Ascending aorta (tissue), 2 donors: ENCODE data around the gene WFDC1. TPM values are rescaled to one million over a fixed set of nuclear protein-coding genes. Genes with fewer than 3 reads are reported as not detected.

Source experiments
- DNase-seq, 2 donors: peaks; one replicate each; pipeline ENCODE4 v3.0.0-alpha.2; 2019; ENCODE audit warnings: low spot score in 2 of 2
- H3K27ac ChIP-seq, 2 donors: fragments of 200-600 bp; sonication (generic); one replicate each; pipeline ENCODE4 v1.5.1; 2016 to 2017; ENCODE audit warnings: mild to moderate bottlenecking in 1 of 2
- H3K27me3 ChIP-seq: fragments of 200-600 bp; sonication (generic); one replicate; pipeline ENCODE4 v1.5.1; 2017
- H3K36me3 ChIP-seq, 2 donors: fragments of 200-600 bp; sonication (generic); one replicate each; pipeline ENCODE4 v1.5.1; 2016
- H3K4me1 ChIP-seq, 2 donors: fragments of 200-600 bp; sonication (generic); one replicate each; pipeline ENCODE4 v1.5.1; 2016 to 2017; ENCODE audit warnings: mild to moderate bottlenecking in 1 of 2
- H3K4me3 ChIP-seq, 2 donors: fragments of 200-600 bp; sonication (generic); one replicate each; pipeline ENCODE4 v1.5.1; 2016 to 2017; ENCODE audit warnings: mild to moderate bottlenecking in 1 of 2
- H3K9me3 ChIP-seq, 2 donors: fragments of 200-600 bp; sonication (generic); one replicate each; pipeline ENCODE4 v1.5.1; 2016
- intact Hi-C: fragments of 100-400 bp; cut with DNase I; formaldehyde crosslinking; loops from one replicate; pipeline ENCODE4 v1.15.1; 2023
- total RNA-seq: library from RNA; depleted of rRNA; stranded (reverse); fragments of >200 nt; gene quantifications from one replicate; pipeline ENCODE4 v1.1.0, GENCODE V29; 2016
- TF ChIP-seq, protein P1 (sequence below), 3 experiments: fragments of 200-600 bp in 2 of 3; fragments of 450-650 bp in 1 of 3; sonication (generic) in 2 of 3; IDR thresholded peaks; one replicate each; pipeline ENCODE4 v1.5.1; 2016 to 2019; ENCODE audit warnings: antibody characterized with exemption in 3 of 3, mild to moderate bottlenecking in 1 of 3, moderate library complexity in 1 of 3

WFDC1 gene
- total RNA-seq, 1 donor from 2014 or later: 126 TPM

DNA sequence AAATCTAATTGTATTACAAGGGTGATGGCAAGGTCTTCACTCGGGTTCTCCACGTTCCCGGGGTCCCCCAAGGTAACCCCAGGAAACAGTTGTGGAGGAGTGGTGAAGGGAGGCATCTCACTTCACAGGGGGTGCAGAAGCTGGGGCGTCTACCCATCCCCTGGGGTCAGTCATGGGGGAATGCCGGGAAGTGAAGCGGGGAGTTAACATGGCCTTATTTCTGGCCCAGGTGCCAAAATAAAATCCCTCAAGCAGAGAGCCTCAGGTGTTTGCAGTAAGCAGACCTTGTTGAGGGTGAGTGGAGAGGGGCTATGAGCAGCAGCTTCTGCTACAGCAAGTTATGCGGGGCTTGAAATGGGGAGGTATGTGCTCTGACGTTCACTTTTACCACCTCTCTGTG, 64.6 kb downstream of the WFDC1 start:
- no peak for DNase-seq
- Histone ChIP-seq H3K27ac (no peak overlapping the region), H3K4me1 (no peaks in the 10 kb centered on the region), H3K9me3 (no peaks in the 10 kb centered on the region), H3K36me3 (no peaks in the 10 kb centered on the region), H3K4me3 (no peak overlapping the region), H3K27me3 (no peaks in the 10 kb centered on the region)
- TF ChIP-seq, protein P1, sequence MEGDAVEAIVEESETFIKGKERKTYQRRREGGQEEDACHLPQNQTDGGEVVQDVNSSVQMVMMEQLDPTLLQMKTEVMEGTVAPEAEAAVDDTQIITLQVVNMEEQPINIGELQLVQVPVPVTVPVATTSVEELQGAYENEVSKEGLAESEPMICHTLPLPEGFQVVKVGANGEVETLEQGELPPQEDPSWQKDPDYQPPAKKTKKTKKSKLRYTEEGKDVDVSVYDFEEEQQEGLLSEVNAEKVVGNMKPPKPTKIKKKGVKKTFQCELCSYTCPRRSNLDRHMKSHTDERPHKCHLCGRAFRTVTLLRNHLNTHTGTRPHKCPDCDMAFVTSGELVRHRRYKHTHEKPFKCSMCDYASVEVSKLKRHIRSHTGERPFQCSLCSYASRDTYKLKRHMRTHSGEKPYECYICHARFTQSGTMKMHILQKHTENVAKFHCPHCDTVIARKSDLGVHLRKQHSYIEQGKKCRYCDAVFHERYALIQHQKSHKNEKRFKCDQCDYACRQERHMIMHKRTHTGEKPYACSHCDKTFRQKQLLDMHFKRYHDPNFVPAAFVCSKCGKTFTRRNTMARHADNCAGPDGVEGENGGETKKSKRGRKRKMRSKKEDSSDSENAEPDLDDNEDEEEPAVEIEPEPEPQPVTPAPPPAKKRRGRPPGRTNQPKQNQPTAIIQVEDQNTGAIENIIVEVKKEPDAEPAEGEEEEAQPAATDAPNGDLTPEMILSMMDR (IDR thresholded peaks at IDR 0.05): no peak
- intact Hi-C loops: no loop called here

DNA sequence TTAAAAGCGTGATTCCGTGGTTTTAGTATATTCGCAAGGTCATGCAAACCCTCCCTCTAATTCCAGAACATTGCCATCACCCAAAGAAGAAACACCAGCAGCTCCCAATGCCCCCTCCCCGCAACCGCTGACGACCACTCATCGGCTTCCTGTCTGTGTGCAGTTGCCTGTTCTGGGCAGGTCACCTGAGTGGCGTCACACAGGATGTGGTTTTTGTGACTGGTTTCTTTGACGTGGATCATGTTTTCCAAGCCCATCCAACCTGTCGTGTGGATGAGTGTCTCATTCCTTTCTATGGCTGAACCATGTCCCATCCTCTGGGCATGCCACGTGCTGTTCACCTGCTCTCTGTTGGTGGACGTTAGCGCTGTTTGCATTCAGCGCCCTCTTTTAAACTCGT, 65.5 kb downstream of the WFDC1 start:
- Histone ChIP-seq H3K27me3 (no peaks in the 10 kb centered on the region), H3K36me3 (no peaks in the 10 kb centered on the region), H3K9me3 (no peaks in the 10 kb centered on the region), H3K4me3 (no peak overlapping the region), H3K4me1 (no peaks in the 10 kb centered on the region), H3K27ac (no peak overlapping the region)
- TF ChIP-seq, protein P1 (IDR thresholded peaks at IDR 0.05): no peak
- intact Hi-C loops: no loop called here
- no peak for DNase-seq

DNA sequence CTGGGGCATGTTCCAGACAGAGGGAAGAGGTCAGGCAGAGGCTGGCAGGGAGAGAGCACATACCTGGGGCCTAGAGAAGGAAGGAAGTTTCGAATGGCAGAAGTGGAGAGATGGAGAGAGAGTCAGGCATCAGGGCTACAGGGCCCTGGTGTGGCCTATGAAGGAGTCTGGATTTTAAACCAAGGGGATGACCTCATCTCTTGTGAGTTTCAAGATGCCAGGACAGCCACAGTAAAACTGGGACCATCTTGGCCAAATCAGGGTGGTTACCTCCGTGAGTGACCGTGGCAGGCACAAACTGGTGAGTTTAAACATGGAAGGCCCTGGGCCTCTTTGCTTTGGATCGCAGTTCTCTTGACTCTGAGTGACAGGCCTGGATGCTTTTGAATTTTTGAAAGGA, 66.1 kb downstream of the WFDC1 start:
- DNase-seq: no peak
- no peak overlapping the region for H3K27ac ChIP-seq
- no peaks in the 10 kb centered on the region for H3K9me3 ChIP-seq
- no peaks in the 10 kb centered on the region for H3K4me1 ChIP-seq
- no peak overlapping the region for H3K4me3 ChIP-seq
- intact Hi-C loops: no loop called here
- H3K36me3 ChIP-seq: no peaks in the 10 kb centered on the region
- TF ChIP-seq, protein P1 (IDR thresholded peaks at IDR 0.05): no peak
- no peaks in the 10 kb centered on the region for H3K27me3 ChIP-seq

DNA sequence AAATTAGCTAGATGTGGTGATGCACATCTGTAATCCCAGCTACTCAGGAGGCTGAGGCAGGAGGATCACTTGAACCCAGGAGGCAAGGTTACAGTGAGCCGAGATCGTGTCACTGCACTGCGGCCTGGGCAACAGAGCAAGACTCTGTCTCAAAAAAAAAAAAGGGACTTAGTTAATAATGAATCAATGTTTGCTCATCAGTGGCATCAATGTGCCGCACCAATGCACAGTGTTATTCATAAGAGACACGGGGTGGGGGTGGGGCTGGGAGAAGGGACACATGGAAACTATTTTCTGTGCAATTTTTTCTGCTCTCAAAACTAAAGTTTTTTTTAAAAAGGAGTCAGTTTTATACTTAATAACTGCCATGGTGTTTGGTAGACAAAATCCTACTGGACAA, 66.9 kb downstream of the WFDC1 start:
- Histone ChIP-seq H3K4me1 (no peaks in the 10 kb centered on the region), H3K36me3 (no peaks in the 10 kb centered on the region), H3K9me3 (no peaks in the 10 kb centered on the region), H3K27me3 (no peaks in the 10 kb centered on the region), H3K27ac (no peak overlapping the region), H3K4me3 (no peak overlapping the region)
- TF ChIP-seq, protein P1 (IDR thresholded peaks at IDR 0.05): no peak
- intact Hi-C loops: no loop called here
- no peak for DNase-seq

DNA sequence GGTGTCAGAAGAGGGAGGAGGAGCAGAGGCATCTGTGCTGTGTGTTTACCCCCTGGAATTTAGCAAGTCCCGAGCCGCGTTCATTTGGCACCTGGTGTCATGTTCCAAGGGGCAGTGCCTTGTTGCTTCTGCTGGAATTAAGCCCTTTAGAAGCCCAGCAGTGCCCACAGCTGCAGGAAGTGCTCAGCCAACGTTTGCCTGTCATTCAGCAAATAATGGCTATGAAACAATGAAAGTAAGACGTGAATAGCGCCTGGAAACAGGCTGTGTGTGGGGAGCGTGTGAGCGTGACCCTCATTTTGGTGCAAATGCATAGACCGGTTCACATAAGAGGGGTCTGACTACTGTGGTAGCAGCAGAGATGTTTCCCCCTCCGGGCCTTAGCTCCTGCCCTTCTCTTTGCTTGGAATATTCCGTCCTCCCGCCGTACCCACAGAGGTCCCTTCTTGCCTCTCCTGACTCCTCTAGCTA, 67.8 kb downstream of the WFDC1 start:
- H3K4me3 ChIP-seq: no peak overlapping the region
- H3K27ac ChIP-seq: no peak overlapping the region
- no peaks in the 10 kb centered on the region for H3K36me3 ChIP-seq
- H3K27me3 ChIP-seq: no peaks in the 10 kb centered on the region
- H3K9me3 ChIP-seq: no peaks in the 10 kb centered on the region
- TF ChIP-seq, protein P1 (IDR thresholded peaks at IDR 0.05): no peak
- DNase-seq: no peak
- H3K4me1 ChIP-seq: no peaks in the 10 kb centered on the region
- intact Hi-C loops: no loop called here

DNA sequence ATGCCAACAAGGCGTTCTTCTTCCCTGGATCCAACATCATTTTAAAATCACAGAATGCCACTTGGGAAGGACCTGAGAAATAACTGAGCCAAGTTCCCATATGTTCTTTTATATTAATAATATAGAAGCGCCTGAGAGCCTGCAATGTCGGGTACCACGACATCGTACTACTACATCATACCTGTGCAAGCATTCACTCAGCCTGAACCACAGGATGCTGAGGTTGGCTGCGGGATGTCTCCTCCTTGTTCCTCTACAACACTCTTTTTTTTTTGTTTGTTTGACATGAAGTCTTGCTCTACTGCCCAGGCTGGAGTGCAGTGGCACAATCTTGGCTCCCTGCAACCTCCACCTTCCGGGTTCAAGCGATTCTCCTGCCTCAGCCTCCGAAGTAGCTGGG, 71.5 kb downstream of the WFDC1 start:
- TF ChIP-seq, protein P1 (IDR thresholded peaks at IDR 0.05): no peak
- H3K9me3 ChIP-seq: no peaks in the 10 kb centered on the region

More for the DNA sequence above, 71.5 kb downstream of the WFDC1 start:
- no peak for DNase-seq
- peaks cover 15% of the 10 kb centered on the region for H3K27me3 ChIP-seq
- H3K4me1 ChIP-seq: no peaks in the 10 kb centered on the region
- H3K4me3 ChIP-seq: no peak overlapping the region
- intact Hi-C loops: no loop called here
- no peak overlapping the region for H3K27ac ChIP-seq
- no peaks in the 10 kb centered on the region for H3K36me3 ChIP-seq
